ENCODE data around the gene CRYGD.

The CRYGD gene

GRCh38 chr2:208072250-208072892 lies 52.0 kb downstream of the CRYGD start:
- TF ChIP-seq FOXP2 (optimal IDR thresholded peaks at IDR 0.05; ENCODE audit: borderline replicate concordance, extremely low read depth, extremely low read length, insufficient read depth): no peak
